ENCODE data around the gene SERPINB5. TPM values are rescaled to one million over a fixed set of nuclear protein-coding genes. Genes with fewer than 3 reads are reported as not detected.

Gene SERPINB5
- polyA plus RNA-seq, 2 of the 4 experiments (the other 2 are of a cell fraction), result 0.08 to 0.12 TPM

DNA sequence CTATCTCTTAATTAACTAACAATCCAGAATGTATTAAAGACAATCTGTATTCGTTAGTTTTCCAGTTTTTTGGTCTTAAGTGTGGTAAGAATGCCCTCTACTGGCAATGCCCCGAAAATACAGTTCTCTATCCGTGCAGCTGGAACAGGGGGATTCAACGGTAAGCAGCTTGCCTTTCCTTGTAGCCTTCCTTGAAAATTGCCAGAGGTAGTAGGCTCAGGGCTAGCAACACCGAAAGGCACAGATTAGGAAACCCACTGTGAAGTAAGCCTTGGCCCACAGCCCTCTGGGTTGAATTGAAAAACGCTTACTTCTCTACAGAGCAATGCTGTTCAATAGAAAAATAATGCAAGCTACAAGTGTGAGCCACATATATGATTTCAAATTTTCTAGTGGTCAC is 37.4 kb upstream of the SERPINB5 start (continued):
- TF ChIP-seq CTCF (IDR thresholded peaks at IDR 0.05) (peak; percentile 70), FOXS1 (CRISPR knock-in tag; IDR thresholded peaks at IDR 0.05) (no peak), RNF2 (IDR thresholded peaks at IDR 0.05; ENCODE audit: borderline replicate concordance, low read depth) (no peak)

GRCh38 chr18:63440219-63440618 is 36.5 kb upstream of the SERPINB5 start:
- Histone ChIP-seq H3K4me2 (no peak overlapping the region), H3K27ac (no peak overlapping the region), H3K4me1 (0 out of 3 replicates have a peak, but pooled peaks cover 3% of the 10 kb centered on the region), H3K9me3 (no peaks in the 10 kb centered on the region), H3K4me3 (no peak overlapping the region)
- FAIRE-seq (no peak), ATAC-seq (0 out of 6 replicates have a peak, but pooled peaks of 1 of the 2 experiments have one; percentile 30), DNase-seq (ENCODE audit: low read depth in 1 of 2, low spot score in 1 of 2) (no peak)
- POLR2A ChIA-PET, result no interaction called here
- CTCF ChIA-PET, result interaction anchor here (0.8 to 4.4 kb wide), 9 partner anchors 8 to 424 kb away, joined by 3 to 27 read pairs (median 9); no protein-coding TSS in a partner anchor
- WGBS (ENCODE audit: missing lambda C conversion rate), result 30% methylated on average over 1 of the region's 1 CpG
- TF ChIP-seq GATA3 (IDR thresholded peaks at IDR 0.05; ENCODE audit: borderline replicate concordance), result no peak
- no peak for TF ChIP-seq ZFP36 (IDR thresholded peaks at IDR 0.05; ENCODE audit: borderline replicate concordance, partially characterized antibody)
- TF ChIP-seq ESRRA (IDR thresholded peaks at IDR 0.05; ENCODE audit: borderline replicate concordance, low read length), result no peak
- TF ChIP-seq TP53 (CRISPR knock-in tag; IDR thresholded peaks at IDR 0.05), result no peak
- TF ChIP-seq NFE2L2 (conservative IDR thresholded peaks at IDR 0.05; ENCODE audit: low read length), result no peak
- TF ChIP-seq PHF8 (IDR thresholded peaks at IDR 0.05; ENCODE audit: borderline replicate concordance, low read depth), result no peak
- no peak for TF ChIP-seq RARB (CRISPR knock-in tag; IDR thresholded peaks at IDR 0.05)
- TF ChIP-seq BHLHE40 (IDR thresholded peaks at IDR 0.05; ENCODE audit: low read depth, low read length), result no peak
- no peak for TF ChIP-seq HOXB13 (CRISPR knock-in tag; IDR thresholded peaks at IDR 0.05; ENCODE audit: low read depth)
- TF ChIP-seq CHD4 (IDR thresholded peaks at IDR 0.05; ENCODE audit: borderline replicate concordance), result no peak
- TF ChIP-seq FOSL2 (IDR thresholded peaks at IDR 0.05), result no peak
- no peak for TF ChIP-seq FOSL2 (CRISPR knock-in tag; IDR thresholded peaks at IDR 0.05)
- no peak for TF ChIP-seq JUN (IDR thresholded peaks at IDR 0.05)
- no peak for TF ChIP-seq NPAS2 (CRISPR knock-in tag; IDR thresholded peaks at IDR 0.05; ENCODE audit: borderline replicate concordance)
- no peak for TF ChIP-seq EHMT2 (IDR thresholded peaks at IDR 0.05; ENCODE audit: low read depth)
- no peak for TF ChIP-seq SREBF2 (IDR thresholded peaks at IDR 0.05)

DNA sequence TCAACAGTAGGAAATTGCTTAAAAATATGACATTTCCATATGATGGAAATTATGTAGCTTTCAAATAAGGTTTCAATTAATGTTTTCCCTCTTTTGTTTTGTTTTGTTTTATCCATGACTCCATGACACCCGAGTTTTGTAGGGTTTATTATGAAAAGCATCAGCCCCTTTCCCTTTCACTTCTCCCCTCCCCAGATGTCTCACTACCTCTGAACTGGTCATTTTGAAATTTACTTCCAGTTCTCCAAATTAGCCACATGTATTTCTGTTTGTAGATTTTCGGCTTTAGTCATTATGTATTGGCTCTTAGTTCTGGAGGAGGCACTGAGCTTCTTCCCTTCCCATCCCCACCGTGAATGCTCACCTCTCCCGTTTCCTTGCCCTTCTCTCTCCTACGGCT is 35.9 kb upstream of the SERPINB5 start:
- CTCF ChIA-PET, result interaction anchor here (2.6 kb wide), 2 partner anchors 115 to 425 kb away, joined by 10 to 20 read pairs; no protein-coding TSS in a partner anchor
- POLR2A ChIA-PET, result no interaction called here
- no peak for TF ChIP-seq KDM1A (IDR thresholded peaks at IDR 0.05; ENCODE audit: low read depth)
- no peak for TF ChIP-seq BCL3 (IDR thresholded peaks at IDR 0.05)
- no peak for TF ChIP-seq ESRRA (IDR thresholded peaks at IDR 0.05; ENCODE audit: borderline replicate concordance, low read length)
- TF ChIP-seq MYC (IDR thresholded peaks at IDR 0.05; ENCODE audit: borderline replicate concordance, low read length), result no peak
- TF ChIP-seq JUNB (IDR thresholded peaks at IDR 0.05), result no peak
- TF ChIP-seq ZFP36 (IDR thresholded peaks at IDR 0.05; ENCODE audit: borderline replicate concordance, partially characterized antibody), result no peak
- no peak for TF ChIP-seq TFCP2L1 (CRISPR knock-in tag; IDR thresholded peaks at IDR 0.05)
- no peak for TF ChIP-seq POLR2AphosphoS2 (conservative IDR thresholded peaks at IDR 0.05; ENCODE audit: low read length)
- TF ChIP-seq ZNF302 (CRISPR knock-in tag; IDR thresholded peaks at IDR 0.05), result no peak
- TF ChIP-seq HOXA7 (CRISPR knock-in tag; IDR thresholded peaks at IDR 0.05), result no peak
- no peak for TF ChIP-seq TP53 (CRISPR knock-in tag; IDR thresholded peaks at IDR 0.05)
- TF ChIP-seq KDM5A (IDR thresholded peaks at IDR 0.05), result no peak
- TF ChIP-seq, protein P1, sequence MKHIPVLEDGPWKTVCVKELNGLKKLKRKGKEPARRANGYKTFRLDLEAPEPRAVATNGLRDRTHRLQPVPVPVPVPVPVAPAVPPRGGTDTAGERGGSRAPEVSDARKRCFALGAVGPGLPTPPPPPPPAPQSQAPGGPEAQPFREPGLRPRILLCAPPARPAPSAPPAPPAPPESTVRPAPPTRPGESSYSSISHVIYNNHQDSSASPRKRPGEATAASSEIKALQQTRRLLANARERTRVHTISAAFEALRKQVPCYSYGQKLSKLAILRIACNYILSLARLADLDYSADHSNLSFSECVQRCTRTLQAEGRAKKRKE (CRISPR knock-in tag; IDR thresholded peaks at IDR 0.05; ENCODE audit: low read depth), result no peak
- TF ChIP-seq ZSCAN20 (CRISPR knock-in tag; IDR thresholded peaks at IDR 0.05), result no peak
- TF ChIP-seq GATA3 (IDR thresholded peaks at IDR 0.05; ENCODE audit: borderline replicate concordance), result no peak
- no peak for TF ChIP-seq MAFK (IDR thresholded peaks at IDR 0.05; ENCODE audit: partially characterized antibody)

More for the DNA sequence above, 35.9 kb upstream of the SERPINB5 start:
- FAIRE-seq (no peak), DNase-seq (ENCODE audit: low read depth in 1 of 2, low spot score in 1 of 2) (no peak), ATAC-seq (no peak)
- H3K4me1 ChIP-seq, result 0 out of 3 replicates have a peak, but pooled peaks cover 3% of the 10 kb centered on the region
- H3K27ac ChIP-seq, result no peak overlapping the region
- 52% methylated on average over 5 of the region's 5 CpGs for WGBS (ENCODE audit: missing lambda C conversion rate)
- H3K9me3 ChIP-seq, result no peaks in the 10 kb centered on the region
- no peak overlapping the region for H3K4me3 ChIP-seq
- H3K4me2 ChIP-seq, result no peak overlapping the region

All from A549 (cell line).